K562 (cell line): ENCODE measurements around the gene DEFB114. TPM values are rescaled to one million over a fixed set of nuclear protein-coding genes. Genes with fewer than 3 reads are reported as not detected.

Source experiments
- CBX5 ChIP-seq: IDR thresholded peaks from 2 replicates; pipeline ENCODE4 v1.6.1; 2014; ENCODE audit warnings: low read depth, borderline replicate concordance
- ELF2 ChIP-seq: fragments of 250-450 bp; sonication (Bioruptor Pico); IDR thresholded peaks from 2 replicates; pipeline ENCODE4 v1.5.0; 2021; ENCODE audit warnings: mild to moderate bottlenecking
- FOXJ2 ChIP-seq: fragments of 200-800 bp; sonication (Bioruptor generic); IDR thresholded peaks from 2 replicates; pipeline ENCODE4 v1.6.1; 2016; ENCODE audit warnings: missing genetic modification characterization, missing compliant biosample characterization
- KLF6 ChIP-seq: fragments of 250-450 bp; sonication (Bioruptor Pico); IDR thresholded peaks from 2 replicates; pipeline ENCODE4 v1.4.0; 2020; ENCODE audit warnings: mild to moderate bottlenecking, moderate library complexity, borderline replicate concordance
- L3MBTL2 ChIP-seq: fragments of 450-650 bp; IDR thresholded peaks from 2 replicates; pipeline ENCODE4 v1.6.1; 2016; ENCODE audit warnings: mild to moderate bottlenecking, moderate library complexity
- MGA ChIP-seq: fragments of 450-650 bp; IDR thresholded peaks from 2 replicates; pipeline ENCODE4 v1.6.1; 2016; ENCODE audit warnings: mild to moderate bottlenecking, moderate library complexity
- NR2F6 ChIP-seq: fragments of 450-650 bp; formaldehyde crosslinking; IDR thresholded peaks from 2 replicates; pipeline ENCODE4 v1.4.0; 2020; ENCODE audit warnings: mild to moderate bottlenecking
- PPARD ChIP-seq: fragments of 250-450 bp; sonication (Bioruptor Pico); IDR thresholded peaks from 2 replicates; pipeline ENCODE4 v1.8.0; 2022; ENCODE audit warnings: inconsistent platforms, mild to moderate bottlenecking, moderate library complexity
- PTBP1 ChIP-seq: fragments of 200-400 bp; formaldehyde crosslinking; IDR thresholded peaks from 2 replicates; pipeline ENCODE4 v1.6.1; 2017; ENCODE audit warnings: low read depth, low read length
- PTRF ChIP-seq: fragments of 450-650 bp; IDR thresholded peaks from 2 replicates; pipeline ENCODE4 v1.6.1; 2016; ENCODE audit warnings: mild to moderate bottlenecking, missing genetic modification characterization, missing compliant biosample characterization
- SMC3 ChIP-seq: conservative IDR thresholded peaks from 2 replicates; pipeline ENCODE4 v1.6.1; 2011; ENCODE audit warnings: low read depth, low read length, improper control_type of control experiment; ENCODE audit not compliant: insufficient read depth
- SPI1 ChIP-seq: IDR thresholded peaks from 2 replicates; pipeline ENCODE4 v1.6.1; 2011; ENCODE audit warnings: low read depth, low read length, control low read depth, borderline replicate concordance
- ZBED1 ChIP-seq: IDR thresholded peaks from 2 replicates; pipeline ENCODE4 v1.6.1; 2014
- ZEB2 ChIP-seq: fragments of 450-650 bp; IDR thresholded peaks from 2 replicates; pipeline ENCODE4 v1.6.1; 2016
- polyA plus RNA-seq, 8 experiments: library from polyadenylated mRNA; depleted of rRNA in 4 of 8; stranded (reverse) in 5 of 8; unstranded in 3 of 8; fragments of >200 nt; fragmentation: Nextera tagmentation in 2 of 8; fragmentation: Illumina TruSeq in 1 of 8; extraction: Ambion mirVana in 2 of 8; extraction: Trizol in 1 of 8; gene quantifications; 2 replicates each; pipeline versions ENCODE4 v1.2.1 to v1.2.3, GENCODE V29; 2011 to 2014; ENCODE audit warnings: inconsistent platforms in 1 of 8, missing spikeins in 1 of 8
- total RNA-seq, 7 experiments: library from RNA; depleted of rRNA in 6 of 7; stranded (reverse); fragments of >200 nt in 6 of 7; fragmentation: Illumina TruSeq in 2 of 7; extraction: Trizol in 2 of 7; gene quantifications; 2 replicates each; pipeline versions ENCODE4 v1.2.1 to v1.2.3, GENCODE V29; 2011 to 2021; ENCODE audit warnings: low replicate concordance in 1 of 7

Gene DEFB114
- total and polyA plus RNA-seq, 9 of the 15 experiments (the other 6 are each of a cell fraction or from before 2014, with no cell fraction given) = not detected

GRCh38 chr6:49939993-49940498 lies 23.9 kb downstream of the DEFB114 start (continued):
- peak; percentile 29; the same call in 1 of the 2 replicates for TF ChIP-seq MGA
- TF ChIP-seq CBX5 = no peak
- TF ChIP-seq PTBP1 = no peak
- no peak for TF ChIP-seq KLF6 (CRISPR knock-in tag)
- TF ChIP-seq SPI1 = no peak
- peak; percentile 42; the same call in 1 of the 2 replicates for TF ChIP-seq ZEB2
- TF ChIP-seq FOXJ2 (tag) = peak; percentile 100
- TF ChIP-seq L3MBTL2 = peak; percentile 30; the same call in 1 of the 2 replicates
- TF ChIP-seq NR2F6 (CRISPR knock-in tag) = no peak
- TF ChIP-seq ELF2 (CRISPR knock-in tag) = no peak
- TF ChIP-seq SMC3 = no peak
- TF ChIP-seq ZBED1 = no peak
- no peak for TF ChIP-seq PTRF (tag)
- TF ChIP-seq PPARD = no peak
